ENCODE measurements around the gene ARSG. TPM values are rescaled to one million over a fixed set of nuclear protein-coding genes. Genes with fewer than 3 reads are reported as not detected.

Gene ARSG
- total and polyA plus RNA-seq, 2 of the 13 experiments (the other 11 are each of a cell fraction or from before 2014, with no cell fraction given): 3.7 to 15.2 TPM

GRCh38 chr17:68377771-68378267 is 86.5 kb downstream of the ARSG start (continued):
- TF ChIP-seq HOXA7 (CRISPR knock-in tag; IDR thresholded peaks at IDR 0.05) (no peak), KDM2A (CRISPR knock-in tag; IDR thresholded peaks at IDR 0.05; ENCODE audit: borderline replicate concordance, low read depth) (0 out of 2 replicates have a peak, but pooled peaks have one; percentile 82), ZNF432 (CRISPR knock-in tag; IDR thresholded peaks at IDR 0.05; ENCODE audit: borderline replicate concordance) (no peak), IRF2 (CRISPR knock-in tag; IDR thresholded peaks at IDR 0.05) (no peak), ISL2 (CRISPR knock-in tag; IDR thresholded peaks at IDR 0.05) (peak; percentile 21), ERF (CRISPR knock-in tag; IDR thresholded peaks at IDR 0.05) (no peak), SNAPC2 (CRISPR knock-in tag; IDR thresholded peaks at IDR 0.05) (no peak), SP5 (CRISPR knock-in tag; IDR thresholded peaks at IDR 0.05; ENCODE audit: borderline replicate concordance, low read depth) (peak; percentile 70; the same call in 1 of the 2 replicates), TRIM22 (IDR thresholded peaks at IDR 0.05) (no peak), ELF3 (CRISPR knock-in tag; IDR thresholded peaks at IDR 0.05) (no peak), RFX1 (IDR thresholded peaks at IDR 0.05) (no peak), NR2C2 (CRISPR knock-in tag; IDR thresholded peaks at IDR 0.05; ENCODE audit: borderline replicate concordance) (no peak; the same call in 1 of the 2 replicates), NR2F1 (CRISPR knock-in tag; IDR thresholded peaks at IDR 0.05) (peak in 1 of 2 experiments; percentile 4; a peak in 1 of 4 replicates), ZNF609 (CRISPR knock-in tag; IDR thresholded peaks at IDR 0.05; ENCODE audit: borderline replicate concordance) (peak; percentile 56), ZNF720 (CRISPR knock-in tag; IDR thresholded peaks at IDR 0.05) (no peak), ZFP36L1 (CRISPR knock-in tag; IDR thresholded peaks at IDR 0.05) (no peak), HNF4G (IDR thresholded peaks at IDR 0.05; ENCODE audit: borderline replicate concordance, low read depth, low read length) (no peak), HNF4G (CRISPR knock-in tag; IDR thresholded peaks at IDR 0.05; ENCODE audit: borderline replicate concordance, low read depth) (no peak), NR0B2 (CRISPR knock-in tag; IDR thresholded peaks at IDR 0.05) (no peak), GMEB1 (CRISPR knock-in tag; IDR thresholded peaks at IDR 0.05; ENCODE audit: borderline replicate concordance) (no peak), TOE1 (CRISPR knock-in tag; IDR thresholded peaks at IDR 0.05) (no peak; the same call in 1 of the 2 replicates), NFYB (CRISPR knock-in tag; IDR thresholded peaks at IDR 0.05) (no peak), ZNF724P (CRISPR knock-in tag; IDR thresholded peaks at IDR 0.05; ENCODE audit: borderline replicate concordance) (no peak)
